Testis (tissue), 3 donors: ENCODE results near the gene OTC. TPM values are rescaled to one million over a fixed set of nuclear protein-coding genes. Genes with fewer than 3 reads are reported as not detected.

Experiments
- DNase-seq: peaks from one replicate; pipeline ENCODE4 v3.0.0-alpha.2; 2019
- H3K27ac ChIP-seq, 2 donors: fragments of 200-600 bp; sonication (generic); one replicate each; pipeline ENCODE4 v1.5.1; 2019
- H3K27me3 ChIP-seq: fragments of 200-600 bp; sonication (generic); one replicate; pipeline ENCODE4 v1.5.1; 2019
- H3K36me3 ChIP-seq: fragments of 200-600 bp; sonication (generic); one replicate; pipeline ENCODE4 v1.5.1; 2017; ENCODE audit warnings: low read depth; ENCODE audit errors: missing control alignments
- H3K4me1 ChIP-seq: fragments of 200-600 bp; sonication (generic); one replicate; pipeline ENCODE4 v1.5.1; 2019
- H3K4me3 ChIP-seq, 2 donors: fragments of 200-600 bp; sonication (generic); one replicate each; pipeline ENCODE4 v1.5.1; 2017 to 2019
- H3K9me3 ChIP-seq: fragments of 200-600 bp; sonication (generic); one replicate; pipeline ENCODE4 v1.5.1; 2017
- POLR2A ChIP-seq: fragments of 450-650 bp; IDR thresholded peaks from one replicate; pipeline ENCODE4 v1.6.1; 2017; ENCODE audit warnings: antibody characterized with exemption, mild to moderate bottlenecking, moderate library complexity
- WGBS, 2 donors: methylation state at CpG; one replicate each; pipeline ENCODE4 v1.1.5; 2018; 5-methylcytosine and 5-hydroxymethylcytosine counted together
- intact Hi-C: fragments of 100-400 bp; cut with DNase I; formaldehyde crosslinking; loops from one replicate; pipeline ENCODE4 v1.15.1; 2023; ENCODE audit warnings: low total_unique reads
- polyA plus RNA-seq: library from polyadenylated mRNA; stranded (reverse); fragments of 350-450 nt; fragmentation: Illumina TruSeq; extraction: RNeasy Lipid Tissue Mini Kit (QIAGEN cat#74804); gene quantifications from one replicate; pipeline ENCODE4 v1.2.3, GENCODE V29; 2014; ENCODE audit warnings: low read depth, low replicate concordance; ENCODE audit not compliant: insufficient read depth
- total RNA-seq, 2 donors: library from RNA; depleted of rRNA; stranded (reverse); fragments of >200 nt; gene quantifications; one replicate each; pipeline ENCODE4 v1.2.3, GENCODE V29; 2016
- TF ChIP-seq, protein P1 (sequence below), 3 experiments: fragments of 450-650 bp in 2 of 3; fragments of 200-600 bp in 1 of 3; sonication (generic) in 1 of 3; IDR thresholded peaks; one replicate each; pipeline ENCODE4 v1.5.1; 2016 to 2019; ENCODE audit warnings: antibody characterized with exemption in 3 of 3, mild to moderate bottlenecking in 2 of 3, moderate library complexity in 1 of 3

OTC gene
- total and polyA plus RNA-seq, 3 donors from 2014 or later: 0.39 to 0.68 (median 0.55) TPM

DNA sequence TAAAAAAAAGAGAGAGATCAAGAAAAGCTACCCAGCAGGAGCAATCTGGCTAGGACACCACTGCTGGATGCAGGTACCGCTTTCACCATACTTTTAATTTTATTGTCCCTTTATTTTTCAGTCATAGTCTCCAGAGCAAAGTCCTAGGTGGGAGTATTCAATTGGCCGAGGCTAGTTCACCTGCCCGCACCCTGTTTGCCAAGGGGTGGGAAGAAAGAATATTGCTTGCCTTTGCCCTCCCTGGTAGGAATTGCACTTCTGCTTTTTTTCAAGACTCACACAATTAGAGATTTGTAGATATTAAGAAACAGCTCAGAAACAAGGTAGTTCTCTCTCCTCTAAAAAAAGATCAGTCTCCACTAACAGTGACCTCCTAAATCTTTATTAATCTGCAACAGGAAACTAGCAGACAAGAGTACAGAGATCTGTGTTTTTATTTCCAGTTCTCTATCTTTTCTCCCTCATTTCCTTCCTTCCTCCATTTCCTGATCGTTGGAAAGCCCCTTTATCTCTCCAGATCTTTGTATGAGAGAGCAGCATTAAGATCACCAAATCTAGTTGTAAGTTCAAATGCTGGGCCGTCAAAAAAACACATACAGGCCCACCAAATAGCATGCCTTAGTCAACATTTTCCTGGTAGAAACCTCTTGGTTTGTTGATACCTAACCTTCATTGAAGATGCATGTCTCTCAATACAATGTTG is 15.7 kb upstream of the OTC start:
- Histone ChIP-seq H3K27ac (no peak overlapping the region), H3K27me3 (no peaks in the 10 kb centered on the region), H3K9me3 (no peaks in the 10 kb centered on the region), H3K36me3 (no peaks in the 10 kb centered on the region), H3K4me3 (no peak overlapping the region), H3K4me1 (no peaks in the 10 kb centered on the region)
- no peak for DNase-seq
- 68 to 85% methylated on average over 5 of the region's 5 CpGs for WGBS, 2 donors
- no peak for TF ChIP-seq POLR2A
- TF ChIP-seq, protein P1, sequence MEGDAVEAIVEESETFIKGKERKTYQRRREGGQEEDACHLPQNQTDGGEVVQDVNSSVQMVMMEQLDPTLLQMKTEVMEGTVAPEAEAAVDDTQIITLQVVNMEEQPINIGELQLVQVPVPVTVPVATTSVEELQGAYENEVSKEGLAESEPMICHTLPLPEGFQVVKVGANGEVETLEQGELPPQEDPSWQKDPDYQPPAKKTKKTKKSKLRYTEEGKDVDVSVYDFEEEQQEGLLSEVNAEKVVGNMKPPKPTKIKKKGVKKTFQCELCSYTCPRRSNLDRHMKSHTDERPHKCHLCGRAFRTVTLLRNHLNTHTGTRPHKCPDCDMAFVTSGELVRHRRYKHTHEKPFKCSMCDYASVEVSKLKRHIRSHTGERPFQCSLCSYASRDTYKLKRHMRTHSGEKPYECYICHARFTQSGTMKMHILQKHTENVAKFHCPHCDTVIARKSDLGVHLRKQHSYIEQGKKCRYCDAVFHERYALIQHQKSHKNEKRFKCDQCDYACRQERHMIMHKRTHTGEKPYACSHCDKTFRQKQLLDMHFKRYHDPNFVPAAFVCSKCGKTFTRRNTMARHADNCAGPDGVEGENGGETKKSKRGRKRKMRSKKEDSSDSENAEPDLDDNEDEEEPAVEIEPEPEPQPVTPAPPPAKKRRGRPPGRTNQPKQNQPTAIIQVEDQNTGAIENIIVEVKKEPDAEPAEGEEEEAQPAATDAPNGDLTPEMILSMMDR (IDR thresholded peaks at IDR 0.05): no peak
- intact Hi-C loops: no loop called here

DNA sequence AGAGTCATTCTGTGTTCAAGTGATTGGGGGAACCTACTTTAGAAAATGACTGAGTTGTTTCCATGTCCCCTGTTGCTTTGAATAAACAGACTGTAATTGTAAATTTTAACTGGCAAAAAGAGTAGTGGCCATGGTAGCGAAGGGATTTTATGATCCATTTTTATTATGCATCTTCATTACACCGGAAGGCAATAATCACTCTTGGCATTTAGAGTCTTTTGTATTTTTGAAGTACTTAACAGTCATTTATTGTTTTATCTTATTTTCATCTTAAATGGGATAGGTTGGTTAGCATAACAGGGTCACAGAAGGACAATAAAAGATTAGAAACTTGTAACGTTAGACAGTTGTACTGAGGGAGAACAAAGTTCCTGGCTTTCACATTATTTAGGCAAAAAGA is 11.0 kb upstream of the OTC start:
- intact Hi-C loops: no loop called here
- Histone ChIP-seq H3K27me3 (no peaks in the 10 kb centered on the region), H3K4me1 (no peaks in the 10 kb centered on the region), H3K9me3 (no peaks in the 10 kb centered on the region), H3K27ac (no peak overlapping the region), H3K4me3 (no peak overlapping the region), H3K36me3 (no peaks in the 10 kb centered on the region)
- no peak for TF ChIP-seq POLR2A
- TF ChIP-seq, protein P1 (IDR thresholded peaks at IDR 0.05): no peak
- DNase-seq: no peak
- 85 to 88% methylated on average over 3 of the region's 3 CpGs for WGBS, 2 donors

DNA sequence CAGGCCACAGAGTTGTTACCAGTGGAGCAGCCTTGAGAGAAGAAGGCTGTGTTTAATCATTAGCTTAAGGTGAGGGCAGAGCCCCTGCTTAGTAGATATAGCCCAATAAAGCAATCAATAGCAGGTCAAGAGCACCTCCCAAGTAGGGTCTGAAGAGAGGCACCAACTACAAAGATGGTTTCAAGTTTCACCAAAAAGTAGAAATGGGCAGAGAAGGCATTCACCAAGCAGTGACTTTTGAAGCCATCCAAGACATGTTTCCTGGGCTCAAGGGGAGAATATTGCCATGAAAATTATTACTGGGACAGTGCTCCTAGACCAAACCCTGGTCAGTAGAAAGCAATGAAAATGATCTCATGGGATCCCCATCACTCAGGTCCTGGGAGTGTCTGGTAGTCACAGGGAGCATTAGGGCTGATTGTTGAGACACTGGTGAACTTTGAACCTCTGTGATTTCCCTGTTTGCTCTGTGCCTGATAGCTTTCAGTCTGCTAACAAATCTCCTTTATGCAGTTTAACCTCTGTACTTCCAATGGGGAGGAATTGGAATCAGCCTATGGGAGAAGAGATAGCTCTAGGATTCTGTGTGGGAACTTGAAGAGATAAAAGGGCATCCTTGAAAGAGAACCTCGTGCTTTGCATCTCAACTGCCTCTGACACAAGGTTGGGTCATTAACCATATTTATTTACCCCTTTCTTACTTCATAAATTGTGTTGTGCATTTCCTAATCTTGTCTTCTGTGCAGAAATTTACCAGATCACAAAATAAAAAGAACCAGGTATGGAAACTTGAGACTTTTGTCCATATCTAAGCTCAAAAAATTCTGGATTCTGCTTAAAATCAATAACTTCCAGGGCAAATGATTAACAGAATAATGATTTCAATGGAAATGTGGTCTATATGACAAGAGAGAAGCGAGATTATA is 9.3 kb upstream of the OTC start:
- TF ChIP-seq POLR2A: no peak
- TF ChIP-seq, protein P1 (IDR thresholded peaks at IDR 0.05): no peak
- WGBS, 2 donors: 64 to 73% methylated on average over 2 of the region's 2 CpGs
- Histone ChIP-seq H3K9me3 (no peaks in the 10 kb centered on the region), H3K27ac (no peak overlapping the region), H3K4me1 (no peaks in the 10 kb centered on the region), H3K4me3 (no peak overlapping the region), H3K36me3 (no peaks in the 10 kb centered on the region), H3K27me3 (no peaks in the 10 kb centered on the region)
- DNase-seq: no peak
- intact Hi-C loops: no loop called here

DNA sequence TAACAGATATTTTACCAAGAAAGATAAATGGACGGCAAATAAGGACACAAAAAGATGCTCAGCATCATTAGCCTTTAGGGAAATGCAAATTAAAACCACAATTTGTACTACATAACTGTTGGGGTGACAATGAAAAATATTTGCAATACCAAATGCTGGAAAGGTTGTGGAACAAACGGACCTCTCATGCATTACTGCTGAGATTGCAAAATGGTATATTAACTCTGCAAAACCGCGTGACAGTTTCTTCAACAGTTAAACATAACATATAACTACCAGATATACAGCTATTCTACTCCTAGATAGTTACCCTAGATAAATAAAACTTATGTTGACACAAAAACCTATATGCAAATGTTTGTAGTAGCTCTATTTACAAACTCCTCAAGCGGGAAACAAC is 6.3 kb upstream of the OTC start:
- no peak for DNase-seq
- Histone ChIP-seq H3K27me3 (no peaks in the 10 kb centered on the region), H3K36me3 (no peaks in the 10 kb centered on the region), H3K4me3 (no peak overlapping the region), H3K9me3 (no peaks in the 10 kb centered on the region), H3K4me1 (no peaks in the 10 kb centered on the region), H3K27ac (no peak overlapping the region)
- intact Hi-C loops: no loop called here
- whole genome bisulfite sequencing, 2 donors: 56 to 68% methylated on average over 4 to 5 of the region's 5 CpGs
- TF ChIP-seq, protein P1 (IDR thresholded peaks at IDR 0.05): no peak
- no peak for TF ChIP-seq POLR2A
